ENCODE data around the gene FAM229A.

The FAM229A gene

GRCh38 chr1:32338637-32339145 is 23.6 kb downstream of the FAM229A start:
- no peak for ATAC-seq (ENCODE audit: low read depth)
- no peak overlapping the region for H3K27ac ChIP-seq (ENCODE audit: poor library complexity, severe bottlenecking)
- no peaks in the 10 kb centered on the region for H3K4me1 ChIP-seq (ENCODE audit: insufficient read depth, poor library complexity, severe bottlenecking)

DNA sequence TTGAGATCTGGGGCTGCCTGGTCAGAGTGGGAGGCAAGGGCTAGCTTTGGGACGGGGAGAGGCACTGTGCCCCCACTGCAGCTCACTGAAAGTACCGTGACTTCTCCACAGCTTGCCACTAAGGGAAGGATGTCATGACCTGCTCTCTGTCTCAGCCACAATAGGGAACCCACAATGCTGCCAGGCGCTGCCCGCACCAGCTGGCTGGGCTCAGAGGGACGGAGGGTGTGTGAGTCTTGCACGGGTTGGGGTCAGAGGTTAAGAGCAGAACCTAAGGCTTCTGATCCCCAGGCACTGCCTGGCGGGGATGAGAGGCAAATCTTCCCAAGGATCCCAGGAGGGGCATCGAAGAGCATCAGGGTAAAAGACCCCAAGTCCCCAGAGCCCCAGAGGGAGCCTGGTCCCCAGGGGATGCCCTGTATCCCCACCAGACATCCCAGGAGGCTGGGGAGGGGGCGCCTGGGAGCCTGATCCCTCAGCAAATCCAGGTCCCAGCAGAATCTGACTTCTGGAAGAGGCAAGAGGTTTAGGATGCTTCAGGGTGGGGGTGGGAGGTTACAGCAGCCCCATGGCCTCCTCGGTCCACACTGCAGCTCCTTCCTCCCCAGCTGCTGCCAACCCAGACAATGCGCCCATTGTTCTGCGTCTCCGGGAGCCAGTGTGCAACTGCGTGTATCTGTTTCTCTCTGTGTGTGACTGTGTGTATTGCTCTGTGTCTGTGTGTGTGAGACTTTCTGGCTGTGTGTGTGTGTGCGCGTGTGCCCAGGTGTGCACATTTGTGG is 24.2 kb downstream of the FAM229A start:
- TF ChIP-seq CTCF (IDR thresholded peaks at IDR 0.05; ENCODE audit: poor library complexity, severe bottlenecking) = no peak
- ATAC-seq (ENCODE audit: low read depth) = no peak
- H3K4me1 ChIP-seq (ENCODE audit: insufficient read depth, poor library complexity, severe bottlenecking) = no peaks in the 10 kb centered on the region

More at GRCh38 chr1:32338637-32339145, 23.6 kb downstream of the FAM229A start:
- no peak for DNase-seq (ENCODE audit: low spot score)
- no peaks in the 10 kb centered on the region for H3K9me3 ChIP-seq (ENCODE audit: severe bottlenecking)
- no peaks in the 10 kb centered on the region for H3K27me3 ChIP-seq (ENCODE audit: insufficient read depth, poor library complexity, severe bottlenecking)
- TF ChIP-seq CTCF (IDR thresholded peaks at IDR 0.05; ENCODE audit: poor library complexity, severe bottlenecking) = no peak
- H3K36me3 ChIP-seq (ENCODE audit: low read depth) = no peaks in the 10 kb centered on the region
- no peak overlapping the region for H3K4me3 ChIP-seq (ENCODE audit: severe bottlenecking)

DNA sequence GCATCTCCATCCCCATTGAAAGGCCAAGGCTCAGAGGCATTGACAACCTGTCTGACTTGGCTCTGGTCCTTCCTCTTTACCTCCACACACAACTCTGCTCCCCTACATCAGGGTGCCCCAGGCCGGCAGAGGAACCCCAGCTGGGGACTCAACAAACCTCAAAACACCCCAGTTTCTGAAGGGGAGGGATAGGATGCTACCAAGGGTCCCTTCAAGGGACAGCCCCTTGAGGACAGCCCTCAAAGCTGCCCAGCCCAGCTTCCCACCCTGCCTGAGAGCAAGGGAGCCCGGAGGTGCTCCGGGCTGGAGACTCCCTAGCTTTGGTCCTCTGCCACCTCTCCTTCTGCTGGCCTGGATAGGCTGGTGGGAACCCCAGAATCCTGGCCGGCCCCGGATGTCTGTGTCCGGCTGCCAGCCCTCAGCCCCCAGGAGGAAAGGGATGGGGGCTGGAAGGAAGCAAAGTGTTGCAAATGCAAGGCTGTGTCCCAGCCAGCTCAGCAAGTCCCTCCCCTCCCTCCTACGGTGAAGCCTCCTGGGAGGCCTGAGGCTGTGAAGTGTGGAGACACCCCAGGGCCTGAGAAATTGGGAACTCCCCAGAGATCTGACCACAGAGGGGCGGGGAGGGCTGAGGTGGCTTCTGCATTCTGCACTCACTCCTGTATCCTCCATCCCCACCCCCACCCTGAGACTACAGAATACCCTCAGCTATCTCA is 25.2 kb downstream of the FAM229A start:
- no peak for TF ChIP-seq CTCF (IDR thresholded peaks at IDR 0.05; ENCODE audit: poor library complexity, severe bottlenecking)
- no peak for DNase-seq (ENCODE audit: low spot score)
- Histone ChIP-seq H3K27me3 (ENCODE audit: insufficient read depth, poor library complexity, severe bottlenecking) (no peaks in the 10 kb centered on the region), H3K36me3 (ENCODE audit: low read depth) (peaks cover 8% of the 10 kb centered on the region), H3K9me3 (ENCODE audit: severe bottlenecking) (no peaks in the 10 kb centered on the region), H3K4me1 (ENCODE audit: insufficient read depth, poor library complexity, severe bottlenecking) (peaks cover 5% of the 10 kb centered on the region), H3K27ac (ENCODE audit: poor library complexity, severe bottlenecking) (no peak overlapping the region), H3K4me3 (ENCODE audit: severe bottlenecking) (no peak overlapping the region)
- no peak for ATAC-seq (ENCODE audit: low read depth)

More for the DNA sequence above, 24.2 kb downstream of the FAM229A start:
- H3K9me3 ChIP-seq (ENCODE audit: severe bottlenecking) = no peaks in the 10 kb centered on the region
- DNase-seq (ENCODE audit: low spot score) = no peak
- H3K36me3 ChIP-seq (ENCODE audit: low read depth) = peaks cover under 1% of the 10 kb centered on the region; the same call in 1 of the 2 replicates
- H3K4me3 ChIP-seq (ENCODE audit: severe bottlenecking) = no peak overlapping the region
- H3K27me3 ChIP-seq (ENCODE audit: insufficient read depth, poor library complexity, severe bottlenecking) = no peaks in the 10 kb centered on the region
- H3K27ac ChIP-seq (ENCODE audit: poor library complexity, severe bottlenecking) = no peak overlapping the region

DNA sequence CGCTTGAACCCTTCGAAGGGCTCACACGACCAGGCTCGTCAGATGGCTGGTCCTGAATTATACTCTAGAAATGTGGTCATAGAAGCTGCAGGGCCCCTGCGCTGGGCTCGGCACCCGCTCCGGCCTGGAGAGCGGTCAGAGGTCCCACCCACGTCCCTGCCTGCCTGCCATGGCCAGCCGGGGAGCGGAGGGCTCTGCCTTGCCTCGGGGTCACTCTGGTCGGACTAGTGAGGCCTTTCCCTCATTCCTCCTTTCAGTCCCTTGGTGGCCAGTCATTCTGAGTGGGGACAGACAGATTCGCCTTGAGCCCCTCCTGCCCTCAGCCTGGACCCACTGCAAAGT is 25.7 kb downstream of the FAM229A start:
- ATAC-seq (ENCODE audit: low read depth) = no peak
- Histone ChIP-seq H3K27me3 (ENCODE audit: insufficient read depth, poor library complexity, severe bottlenecking) (no peaks in the 10 kb centered on the region), H3K4me1 (ENCODE audit: insufficient read depth, poor library complexity, severe bottlenecking) (peaks cover 5% of the 10 kb centered on the region), H3K27ac (ENCODE audit: poor library complexity, severe bottlenecking) (no peak overlapping the region), H3K36me3 (ENCODE audit: low read depth) (peaks cover 8% of the 10 kb centered on the region), H3K9me3 (ENCODE audit: severe bottlenecking) (no peaks in the 10 kb centered on the region), H3K4me3 (ENCODE audit: severe bottlenecking) (no peak overlapping the region)
- TF ChIP-seq CTCF (IDR thresholded peaks at IDR 0.05; ENCODE audit: poor library complexity, severe bottlenecking) = no peak
- DNase-seq (ENCODE audit: low spot score) = no peak

Measured in RWPE2 (cell line).